CD14-positive monocyte (primary cell): ENCODE results near the gene DLGAP5. TPM values are rescaled to one million over a fixed set of nuclear protein-coding genes. Genes with fewer than 3 reads are reported as not detected.

ENCODE experiments used
- DNase-seq, 3 donors: peaks; one replicate each; pipeline ENCODE4 v3.0.0-alpha.2; 2011 to 2022
- H2AFZ ChIP-seq: 2 replicates; pipeline ENCODE4 v1.6.0; 2012; ENCODE audit warnings: mild to moderate bottlenecking, low read depth, low read length, inconsistent platforms; ENCODE audit not compliant: insufficient read depth, poor library complexity, severe bottlenecking
- H3K27ac ChIP-seq, 2 donors: 1 replicate in 1 of 2; 2 replicates in 1 of 2; pipeline ENCODE4 v1.5.1; 2012 to 2013; ENCODE audit warnings: low read length in 2 of 2, control low read depth in 1 of 2, inconsistent platforms in 1 of 2, low read depth in 1 of 2, mild to moderate bottlenecking in 1 of 2
- H3K27me3 ChIP-seq, 2 donors: one replicate each; pipeline versions ENCODE4 v1.6.0 to v1.6.1; 2011 to 2013; ENCODE audit warnings: low read length in 2 of 2; ENCODE audit not compliant: control insufficient read depth in 2 of 2, insufficient read depth in 2 of 2
- H3K36me3 ChIP-seq, 2 donors: replicated peaks in 1 of 2; 1 replicate in 1 of 2; 2 replicates in 1 of 2; pipeline versions ENCODE4 v1.5.1 to v1.6.1; 2012 to 2013; ENCODE audit warnings: low read length in 2 of 2, control low read depth in 1 of 2, inconsistent platforms in 1 of 2, mild to moderate bottlenecking in 1 of 2; ENCODE audit not compliant: insufficient read depth in 2 of 2, control insufficient read depth in 1 of 2
- H3K4me1 ChIP-seq, 2 donors: 1 replicate in 1 of 2; 2 replicates in 1 of 2; pipeline versions ENCODE4 v1.5.1 to v1.6.1; 2012 to 2013; ENCODE audit warnings: low read length in 2 of 2, control low read depth in 1 of 2, inconsistent platforms in 1 of 2, mild to moderate bottlenecking in 1 of 2, moderate library complexity in 1 of 2; ENCODE audit not compliant: insufficient read depth in 2 of 2, control insufficient read depth in 1 of 2
- H3K4me2 ChIP-seq: replicated peaks from 2 replicates; pipeline ENCODE3; 2012; ENCODE audit warnings: low read length, moderate library complexity, mild to moderate bottlenecking; ENCODE audit not compliant: poor library complexity, severe bottlenecking; ENCODE audit errors: extremely low read depth
- H3K4me3 ChIP-seq, 3 experiments: fragments of 200-600 bp in 1 of 3; sonication (generic) in 1 of 3; replicated peaks in 1 of 3; 1 replicate in 2 of 3; 2 replicates in 1 of 3; pipeline ENCODE4 v1.5.1; 2011 to 2013; ENCODE audit warnings: low read length in 3 of 3, mild to moderate bottlenecking in 3 of 3, control low read depth in 2 of 3, low read depth in 2 of 3, inconsistent platforms in 1 of 3, moderate library complexity in 1 of 3
- H3K79me2 ChIP-seq: 2 replicates; pipeline ENCODE4 v1.6.0; 2012; ENCODE audit warnings: mild to moderate bottlenecking, control low read depth, inconsistent platforms, low read length, moderate library complexity; ENCODE audit not compliant: insufficient read depth
- H3K9ac ChIP-seq: 2 replicates; pipeline ENCODE4 v1.6.0; 2017; ENCODE audit warnings: low read length, mild to moderate bottlenecking; ENCODE audit not compliant: insufficient read depth, poor library complexity, severe bottlenecking
- H3K9me3 ChIP-seq, 2 donors: replicated peaks in 1 of 2; 1 replicate in 1 of 2; 2 replicates in 1 of 2; pipeline versions ENCODE4 v1.5.1 to v1.6.1; 2012 to 2013; ENCODE audit warnings: low read length in 2 of 2, control low read depth in 1 of 2; ENCODE audit not compliant: control insufficient read depth in 1 of 2, insufficient read depth in 1 of 2
- H4K20me1 ChIP-seq: 2 replicates; pipeline ENCODE4 v1.6.0; 2012; ENCODE audit warnings: mild to moderate bottlenecking, low read length, control low read depth, moderate library complexity; ENCODE audit not compliant: insufficient read depth
- H3K27ac Mint-ChIP-seq, 7 donors: one replicate each; pipeline ENCODE4 v1.8.0; 2020; ENCODE audit warnings: mild to moderate bottlenecking in 7 of 7, mixed read lengths in 7 of 7, moderate library complexity in 6 of 7, inconsistent platforms in 2 of 7
- H3K27me3 Mint-ChIP-seq, 3 donors: one replicate each; pipeline ENCODE4 v1.8.0; 2021 to 2022; ENCODE audit warnings: low read depth in 3 of 3, mild to moderate bottlenecking in 3 of 3, mixed read lengths in 3 of 3, moderate library complexity in 3 of 3, inconsistent platforms in 1 of 3
- H3K36me3 Mint-ChIP-seq, 2 donors: one replicate each; pipeline ENCODE4 v1.8.0; 2020; ENCODE audit warnings: mixed read lengths in 2 of 2, inconsistent platforms in 1 of 2, mild to moderate bottlenecking in 1 of 2
- H3K4me1 Mint-ChIP-seq: one replicate; pipeline ENCODE4 v1.8.0; 2020; ENCODE audit warnings: mild to moderate bottlenecking, mixed read lengths
- H3K4me3 Mint-ChIP-seq, 2 donors: one replicate each; pipeline ENCODE4 v1.8.0; 2020; ENCODE audit warnings: mild to moderate bottlenecking in 2 of 2, mixed read lengths in 2 of 2, moderate library complexity in 1 of 2
- H3K9me3 Mint-ChIP-seq, 7 donors: one replicate each; pipeline ENCODE4 v1.8.0; 2020 to 2022; ENCODE audit warnings: mixed read lengths in 7 of 7, mild to moderate bottlenecking in 6 of 7, moderate library complexity in 6 of 7, inconsistent platforms in 2 of 7
- WGBS: methylation state at CpG from one replicate; pipeline ENCODE4 v1.1.5; 2013; ENCODE audit warnings: missing lambda C conversion rate; ENCODE audit not compliant: insufficient coverage; 5-methylcytosine and 5-hydroxymethylcytosine counted together
- intact Hi-C, 2 donors: fragments of 100-400 bp; cut with micrococcal nuclease; formaldehyde crosslinking; loops; one replicate each; pipeline versions ENCODE4 v1.15.0 to v1.15.1; 2023
- polyA plus RNA-seq, 3 donors: library from polyadenylated mRNA; depleted of rRNA in 1 of 3; unstranded in 2 of 3; stranded (reverse) in 1 of 3; fragments of 300-500 nt in 2 of 3; fragments of >200 nt in 1 of 3; fragmentation: Illumina TruSeq in 2 of 3; gene quantifications; 1 replicate in 2 of 3; 2 replicates in 1 of 3; pipeline ENCODE4 v1.2.3, GENCODE V29; 2012 to 2021
- TF ChIP-seq, protein P1 (sequence below): fragments of 200-600 bp; IDR thresholded peaks from one replicate; pipeline ENCODE4 v1.8.0; 2022; ENCODE audit warnings: antibody characterized with exemption, mild to moderate bottlenecking

Gene DLGAP5
- polyA plus RNA-seq, 3 donors, result 0.23 TPM; not detected in 2

DNA sequence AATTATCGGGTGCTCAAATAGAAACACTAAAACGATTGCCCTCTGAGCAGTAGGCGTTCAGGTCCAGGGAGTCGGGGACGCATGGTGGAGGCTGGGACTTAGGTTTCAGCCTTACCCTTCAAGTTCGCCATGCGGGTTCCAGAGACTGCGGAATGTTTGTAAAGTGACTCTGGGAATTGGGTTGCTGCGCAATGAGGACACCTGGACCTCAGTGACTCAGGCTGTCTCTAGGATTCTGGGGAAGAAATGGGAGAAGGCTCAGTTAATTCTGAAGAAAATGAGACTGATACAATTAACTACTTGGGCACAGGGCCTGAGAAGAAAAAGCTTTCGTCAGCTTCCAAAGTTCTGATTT, 61.2 kb downstream of the DLGAP5 start:
- TF ChIP-seq, protein P1, sequence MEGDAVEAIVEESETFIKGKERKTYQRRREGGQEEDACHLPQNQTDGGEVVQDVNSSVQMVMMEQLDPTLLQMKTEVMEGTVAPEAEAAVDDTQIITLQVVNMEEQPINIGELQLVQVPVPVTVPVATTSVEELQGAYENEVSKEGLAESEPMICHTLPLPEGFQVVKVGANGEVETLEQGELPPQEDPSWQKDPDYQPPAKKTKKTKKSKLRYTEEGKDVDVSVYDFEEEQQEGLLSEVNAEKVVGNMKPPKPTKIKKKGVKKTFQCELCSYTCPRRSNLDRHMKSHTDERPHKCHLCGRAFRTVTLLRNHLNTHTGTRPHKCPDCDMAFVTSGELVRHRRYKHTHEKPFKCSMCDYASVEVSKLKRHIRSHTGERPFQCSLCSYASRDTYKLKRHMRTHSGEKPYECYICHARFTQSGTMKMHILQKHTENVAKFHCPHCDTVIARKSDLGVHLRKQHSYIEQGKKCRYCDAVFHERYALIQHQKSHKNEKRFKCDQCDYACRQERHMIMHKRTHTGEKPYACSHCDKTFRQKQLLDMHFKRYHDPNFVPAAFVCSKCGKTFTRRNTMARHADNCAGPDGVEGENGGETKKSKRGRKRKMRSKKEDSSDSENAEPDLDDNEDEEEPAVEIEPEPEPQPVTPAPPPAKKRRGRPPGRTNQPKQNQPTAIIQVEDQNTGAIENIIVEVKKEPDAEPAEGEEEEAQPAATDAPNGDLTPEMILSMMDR, result no peak
- peak overlapping the region; percentile 99 for H3K9ac ChIP-seq
- Mint-ChIP-seq H3K9me3 (no peaks in the 10 kb centered on the region), H3K36me3 (peaks cover 32 to 41% of the 10 kb centered on the region in 2 donors), H3K4me1 (peaks cover 76% of the 10 kb centered on the region), H3K4me3 (peak overlapping the region; percentile 91 to 92), H3K27ac (peak overlapping the region; percentile 85 to 96 (median 93)), H3K27me3 (peaks cover 0 to 2% (median 2%) of the 10 kb centered on the region in 3 donors)
- no peaks in the 10 kb centered on the region for H3K9me3 ChIP-seq
- no peaks in the 10 kb centered on the region for H3K27me3 ChIP-seq
- H3K4me1 ChIP-seq, result peaks cover 61 to 76% of the 10 kb centered on the region in 2 donors
- H3K27ac ChIP-seq, result peak overlapping the region; percentile 59 to 93
- peaks cover 56% of the 10 kb centered on the region for H4K20me1 ChIP-seq
- peak overlapping the region; percentile 82 for H3K4me2 ChIP-seq
- peak overlapping the region; percentile 64 to 88 (median 69) for H3K4me3 ChIP-seq
- intact Hi-C loops, result loop anchor here in 1 of 2 donors (5.0 kb wide), 1 partner anchor 38 kb away; no protein-coding TSS in a partner anchor
- peaks cover 64% of the 10 kb centered on the region for H3K79me2 ChIP-seq
- no peak for DNase-seq
- WGBS, result 60% methylated on average over 9 of the region's 10 CpGs
- no peak overlapping the region for H2AFZ ChIP-seq
- H3K36me3 ChIP-seq, result peaks cover 12 to 29% of the 10 kb centered on the region in 2 donors

DNA sequence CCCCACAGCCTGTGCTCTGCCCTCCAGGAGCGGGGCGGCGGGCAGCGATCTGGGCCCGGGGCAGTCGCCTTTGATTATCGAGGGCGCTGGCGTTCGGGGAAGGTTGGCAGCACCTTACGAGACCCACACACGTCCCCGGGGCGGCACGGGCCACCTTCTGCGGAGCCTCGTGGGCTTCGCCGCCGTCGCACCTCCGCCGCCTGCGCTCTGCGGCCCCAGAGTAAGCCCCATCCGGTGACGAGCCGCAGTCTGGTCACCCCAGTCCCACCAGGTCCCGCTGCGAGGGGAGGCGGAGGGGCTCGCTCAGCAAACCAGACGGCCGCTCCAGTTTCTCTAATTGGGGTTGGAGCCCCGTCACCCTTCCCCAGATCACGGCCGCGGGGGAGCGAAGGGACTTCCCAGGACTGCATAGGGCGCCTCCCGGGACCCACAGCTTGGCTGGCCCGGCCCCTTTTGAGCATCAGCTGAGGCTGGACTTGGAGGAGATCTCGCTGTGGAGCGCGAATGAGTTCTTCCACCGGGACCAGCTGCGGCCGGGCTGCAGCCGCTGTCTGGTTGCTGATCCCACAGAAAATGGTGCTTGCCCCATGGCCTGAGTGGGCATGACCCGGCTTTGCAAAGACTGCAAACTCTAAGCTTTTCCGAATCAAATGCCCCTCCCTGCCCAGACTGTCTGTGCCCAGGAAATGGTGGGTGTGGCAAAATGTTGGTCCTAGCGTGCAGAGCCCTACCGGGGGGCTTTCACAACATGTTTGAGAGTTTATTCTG, 61.8 kb downstream of the DLGAP5 start:
- peaks cover 11 to 24% of the 10 kb centered on the region in 2 donors for H3K36me3 ChIP-seq
- no peaks in the 10 kb centered on the region for H3K27me3 ChIP-seq
- H3K9ac ChIP-seq, result peak overlapping the region; percentile 99
- Mint-ChIP-seq H3K36me3 (peaks cover 32 to 37% of the 10 kb centered on the region in 2 donors), H3K4me3 (peak overlapping the region; percentile 91 to 92), H3K9me3 (no peaks in the 10 kb centered on the region), H3K27ac (peak overlapping the region; percentile 85 to 96 (median 93)), H3K4me1 (peaks cover 82% of the 10 kb centered on the region), H3K27me3 (peaks cover 0 to 2% (median 0%) of the 10 kb centered on the region in 3 donors)
- DNase-seq, result peak; percentile 72 to 86 (median 76)
- peak overlapping the region; percentile 65 for H2AFZ ChIP-seq
- peaks cover 51% of the 10 kb centered on the region for H4K20me1 ChIP-seq
- no peaks in the 10 kb centered on the region for H3K9me3 ChIP-seq
- WGBS, result 1% methylated on average over 52 of the region's 53 CpGs
- H3K79me2 ChIP-seq, result peaks cover 58% of the 10 kb centered on the region
- H3K27ac ChIP-seq, result peak overlapping the region; percentile 59 to 93
- intact Hi-C loops, result loop anchor here (5.0 kb wide), 1 partner anchor 37 kb away; no protein-coding TSS in a partner anchor
- TF ChIP-seq, protein P1, result no peak
- peak overlapping the region; percentile 64 to 88 (median 69) for H3K4me3 ChIP-seq
- H3K4me2 ChIP-seq, result peak overlapping the region; percentile 82
- H3K4me1 ChIP-seq, result peaks cover 67 to 81% of the 10 kb centered on the region in 2 donors
